SK-N-SH (cell line): Measurements from ENCODE around the gene HACD1. TPM values are rescaled to one million over a fixed set of nuclear protein-coding genes. Genes with fewer than 3 reads are reported as not detected.

Experiments used
- CTCF ChIA-PET: fragments of 300-600, 350-600 bp; formaldehyde crosslinking; extraction: SDS; loops from one replicate; lab custom pipeline; 2021; lab: Yijun Ruan, JAX
- POLR2A ChIA-PET: fragments of 350-600 bp; sonication (Branson Sonifier 250); formaldehyde crosslinking; extraction: SDS; loops from one replicate; lab custom pipeline; 2020; ENCODE audit warnings: antibody characterized with exemption, inconsistent platforms; lab: Yijun Ruan, JAX
- DNase-seq: peaks from one replicate; pipeline ENCODE4 v3.0.0; 2012
- H2AFZ ChIP-seq: fragments of 200-600 bp; sonication (generic); 2 replicates; pipeline ENCODE4 v1.8.1; 2016; ENCODE audit warnings: antibody characterized with exemption, mild to moderate bottlenecking, low read depth
- H3F3A ChIP-seq: fragments of 200-600 bp; sonication (generic); replicated peaks from 2 replicates; pipeline ENCODE3; 2016; ENCODE audit warnings: antibody characterized with exemption, mild to moderate bottlenecking; ENCODE audit not compliant: insufficient read depth
- H3K27ac ChIP-seq, 2 experiments: fragments of 200-500 bp in 1 of 2; fragments of 200-600 bp in 1 of 2; sonication (Bioruptor generic) in 1 of 2; sonication (generic), shearing (Covaris generic) in 1 of 2; 2 replicates each; pipeline versions ENCODE4 v1.5.1 to v1.6.1; 2014 to 2016; ENCODE audit warnings: low read depth in 2 of 2, inconsistent platforms in 1 of 2, low read length in 1 of 2, mild to moderate bottlenecking in 1 of 2, mixed read lengths in 1 of 2
- H3K27me3 ChIP-seq: fragments of 200-600 bp; sonication (generic), shearing (Covaris generic); 2 replicates; pipeline ENCODE4 v1.6.1; 2016; ENCODE audit warnings: mixed run types; ENCODE audit not compliant: insufficient read depth
- H3K36me3 ChIP-seq, 2 experiments: fragments of 200-500 bp in 1 of 2; fragments of 200-600 bp in 1 of 2; sonication (Bioruptor generic) in 1 of 2; sonication (generic) in 1 of 2; replicated peaks in 1 of 2; 2 replicates each; pipeline versions ENCODE3 to v1.5.1; 2014 to 2016; ENCODE audit warnings: low read length in 1 of 2, mild to moderate bottlenecking in 1 of 2; ENCODE audit not compliant: insufficient read depth in 2 of 2, control insufficient read depth in 1 of 2
- H3K4me1 ChIP-seq, 2 experiments: fragments of 200-500 bp in 1 of 2; fragments of 200-600 bp in 1 of 2; sonication (Bioruptor generic) in 1 of 2; sonication (generic), shearing (Covaris generic) in 1 of 2; 2 replicates each; pipeline versions ENCODE4 v1.5.1 to v1.6.1; 2014 to 2016; ENCODE audit warnings: low read depth in 1 of 2, low read length in 1 of 2, mixed run types in 1 of 2; ENCODE audit not compliant: insufficient read depth in 2 of 2, control insufficient read depth in 1 of 2
- H3K4me2 ChIP-seq: fragments of 200-600 bp; sonication (generic), shearing (Covaris generic); 2 replicates; pipeline ENCODE4 v1.6.1; 2017; ENCODE audit warnings: mixed run types
- H3K4me3 ChIP-seq, 2 experiments: fragments of 200-500 bp in 1 of 2; fragments of 200-600 bp in 1 of 2; sonication (Bioruptor generic) in 1 of 2; sonication (generic), shearing (Covaris generic) in 1 of 2; 2 replicates each; pipeline versions ENCODE4 v1.5.1 to v1.8.1; 2014 to 2016; ENCODE audit warnings: low read depth in 2 of 2, inconsistent platforms in 1 of 2, low read length in 1 of 2, mild to moderate bottlenecking in 1 of 2, mixed read lengths in 1 of 2, moderate library complexity in 1 of 2
- H3K79me2 ChIP-seq: fragments of 200-600 bp; sonication (generic); 2 replicates; pipeline ENCODE4 v1.8.1; 2017; ENCODE audit warnings: mild to moderate bottlenecking; ENCODE audit not compliant: insufficient read depth
- H3K9ac ChIP-seq: fragments of 200-600 bp; sonication (generic); 2 replicates; pipeline ENCODE4 v1.6.1; 2017; ENCODE audit warnings: mixed run types
- H3K9me2 ChIP-seq: fragments of 200-600 bp; sonication (generic); 2 replicates; pipeline ENCODE4 v1.6.1; 2017; ENCODE audit warnings: mixed run types
- H3K9me3 ChIP-seq: fragments of 200-600 bp; sonication (generic); 2 replicates; pipeline ENCODE4 v1.6.1; 2017; ENCODE audit warnings: mixed run types, mild to moderate bottlenecking, moderate library complexity
- H4K20me1 ChIP-seq: fragments of 200-600 bp; sonication (generic); 2 replicates; pipeline ENCODE4 v1.6.1; 2017; ENCODE audit warnings: mild to moderate bottlenecking, mixed run types; ENCODE audit not compliant: insufficient read depth
- CHD2 ChIP-seq: fragments of 150-350 bp; IDR thresholded peaks from 2 replicates; pipeline ENCODE4 v1.6.1; 2018; ENCODE audit warnings: low read length; ENCODE audit not compliant: partially characterized antibody
- ELF1 ChIP-seq: IDR thresholded peaks from 2 replicates; pipeline ENCODE4 v1.4.0; 2012
- EP300 ChIP-seq, 2 experiments: IDR thresholded peaks; 2 replicates each; pipeline versions ENCODE4 v1.4.0 to v1.6.1; 2012; ENCODE audit warnings: borderline replicate concordance in 1 of 2, low read depth in 1 of 2, low read length in 1 of 2
- EZH2phosphoT487 ChIP-seq: fragments of 200-600 bp; sonication (generic); IDR thresholded peaks from 2 replicates; pipeline ENCODE4 v1.6.1; 2017; ENCODE audit warnings: low read depth, mixed run types, mild to moderate bottlenecking, antibody characterized with exemption, moderate library complexity, borderline replicate concordance
- GATA2 ChIP-seq: sonication (generic); formaldehyde crosslinking; IDR thresholded peaks from 2 replicates; pipeline ENCODE4 v1.5.0; 2020; ENCODE audit warnings: mild to moderate bottlenecking, missing genetic modification reagents
- JUND ChIP-seq: IDR thresholded peaks from 2 replicates; pipeline ENCODE4 v1.4.0; 2012
- NFIC ChIP-seq: IDR thresholded peaks from 2 replicates; pipeline ENCODE4 v1.4.0; 2012; ENCODE audit warnings: borderline replicate concordance
- NRF1 ChIP-seq: IDR thresholded peaks from 2 replicates; pipeline ENCODE4 v1.6.1; 2012; ENCODE audit warnings: low read depth, mild to moderate bottlenecking, low read length
- RAD21 ChIP-seq: IDR thresholded peaks from 2 replicates; pipeline ENCODE4 v1.6.1; 2012; ENCODE audit warnings: mild to moderate bottlenecking, low read length
- RFX5 ChIP-seq: IDR thresholded peaks from 2 replicates; pipeline ENCODE4 v1.6.1; 2012; ENCODE audit warnings: mild to moderate bottlenecking, improper control_type of control experiment, low read length
- RXRA ChIP-seq: IDR thresholded peaks from 2 replicates; pipeline ENCODE4 v1.4.0; 2012; ENCODE audit warnings: low read depth, mild to moderate bottlenecking, borderline replicate concordance
- SMC3 ChIP-seq: IDR thresholded peaks from 2 replicates; pipeline ENCODE4 v1.6.1; 2012; ENCODE audit warnings: low read depth, low read length, improper control_type of control experiment
- TCF12 ChIP-seq: IDR thresholded peaks from 2 replicates; pipeline ENCODE4 v1.4.0; 2012
- TEAD4 ChIP-seq: IDR thresholded peaks from 2 replicates; pipeline ENCODE4 v1.4.0; 2012; ENCODE audit warnings: mild to moderate bottlenecking, borderline replicate concordance; ENCODE audit not compliant: insufficient read depth
- WGBS: methylation state at CpG from one replicate; pipeline ENCODE4 v1.1.6; 2017; ENCODE audit warnings: low lambda C conversion rate; 5-methylcytosine and 5-hydroxymethylcytosine counted together
- polyA plus RNA-seq, 3 experiments: library from polyadenylated mRNA; depleted of rRNA; stranded (reverse); fragments of >200 nt; gene quantifications; 2 replicates each; pipeline ENCODE4 v1.2.3, GENCODE V29; 2012
- TF ChIP-seq, protein P1 (sequence below): IDR thresholded peaks from 2 replicates; pipeline ENCODE4 v1.4.0; 2012; ENCODE audit warnings: low read depth
- TF ChIP-seq, protein P2 (sequence below): IDR thresholded peaks from 2 replicates; pipeline ENCODE4 v1.4.0; 2012; ENCODE audit warnings: low read depth, borderline replicate concordance
- TF ChIP-seq, protein P3 (sequence below): IDR thresholded peaks from 2 replicates; pipeline ENCODE4; 2012

Gene HACD1
- polyA plus RNA-seq, 1 of the 3 experiments (the other 2 are of a cell fraction), result 23.9 TPM

DNA sequence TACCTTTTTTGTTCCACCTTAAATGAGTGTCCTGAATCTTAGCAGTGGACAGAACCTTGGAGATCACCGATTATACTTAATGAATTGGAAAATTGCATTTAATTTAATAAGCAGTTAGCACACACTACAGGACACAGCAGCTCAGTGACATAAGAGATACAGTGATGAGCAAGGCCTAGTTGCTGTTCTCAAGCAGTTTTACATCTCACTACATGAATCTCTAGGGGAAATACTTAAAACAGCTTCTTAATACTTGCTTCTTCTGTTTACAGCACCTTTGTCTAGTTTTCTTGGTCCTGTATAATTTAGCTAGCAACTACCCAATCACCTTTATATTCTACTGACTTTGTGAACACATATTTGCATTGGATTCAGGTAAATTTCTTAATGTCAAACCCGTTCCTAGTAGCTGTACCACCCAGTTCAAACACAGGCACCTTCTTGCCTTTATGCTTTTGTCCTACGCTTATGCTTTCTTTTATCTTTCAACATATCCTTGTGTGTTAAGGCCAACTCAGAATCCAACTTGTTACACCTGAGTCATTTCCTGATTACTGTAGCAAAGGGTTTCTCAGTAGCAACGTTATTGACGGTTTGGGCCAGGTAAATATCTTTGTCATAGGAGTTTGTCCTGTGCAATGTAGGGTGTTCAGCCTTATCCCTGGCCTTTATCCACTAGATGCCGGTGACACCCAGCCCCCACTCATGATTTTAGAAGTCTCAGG is 28.6 kb upstream of the HACD1 start:
- H3K27me3 ChIP-seq, result no peaks in the 10 kb centered on the region
- no peak for DNase-seq
- no peak overlapping the region for H2AFZ ChIP-seq
- peak overlapping the region; percentile 92; the same call in 1 of the 2 replicates for H3K9ac ChIP-seq
- WGBS, result 66% methylated on average over 6 of the region's 6 CpGs
- TF ChIP-seq EP300 (IDR thresholded peaks at IDR 0.05; ENCODE audit: borderline replicate concordance in 1 of 2, low read depth in 1 of 2, low read length in 1 of 2) (no peak), TCF12 (no peak)
- TF ChIP-seq, all 33 proteins: peak for 0
- peaks cover 18% of the 10 kb centered on the region for H3F3A ChIP-seq
- H3K4me3 ChIP-seq, result peak overlapping the region; percentile 83 to 94; a peak in 3 of 4 replicates
- H3K36me3 ChIP-seq, result peaks cover 0 to 8% of the 10 kb centered on the region in 2 experiments
- H3K27ac ChIP-seq, result no peak overlapping the region
- peaks cover 89% of the 10 kb centered on the region for H3K79me2 ChIP-seq
- POLR2A ChIA-PET, result no interaction called here
- H3K4me2 ChIP-seq, result peak overlapping the region; percentile 85
- peaks cover 14 to 15% of the 10 kb centered on the region in 2 experiments; a peak in 3 of 4 replicates for H3K4me1 ChIP-seq
- CTCF ChIA-PET, result no interaction called here
- H3K9me3 ChIP-seq, result no peaks in the 10 kb centered on the region
- no peaks in the 10 kb centered on the region for H3K9me2 ChIP-seq
- H4K20me1 ChIP-seq, result no peaks in the 10 kb centered on the region

DNA sequence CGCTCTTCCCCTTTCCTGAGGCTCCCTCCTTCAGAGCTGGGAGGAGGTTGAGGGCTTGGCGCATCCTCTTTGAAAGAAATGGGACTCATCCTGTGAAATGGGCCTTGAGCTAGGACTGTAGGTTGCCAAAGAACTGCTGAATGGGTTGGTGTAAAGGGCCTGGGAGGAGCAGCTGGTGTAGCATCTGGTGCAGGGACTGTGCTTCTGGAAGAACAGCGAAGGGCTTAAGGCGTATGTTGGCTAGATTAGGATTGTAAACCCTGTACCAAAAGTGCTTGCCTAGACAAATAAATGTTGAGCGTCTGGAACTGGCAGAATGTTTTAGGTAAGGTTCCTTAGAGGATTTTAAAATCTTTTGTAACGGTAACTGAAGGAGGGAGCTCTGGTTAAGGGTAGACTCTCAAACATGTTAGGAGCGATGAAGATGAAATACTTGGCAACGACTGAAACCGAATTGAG is 27.3 kb upstream of the HACD1 start:
- peak; percentile 52 for DNase-seq
- Histone ChIP-seq H3K79me2 (peaks cover 81% of the 10 kb centered on the region), H3K36me3 (peaks cover 0 to 11% of the 10 kb centered on the region in 2 experiments), H3K9me2 (no peaks in the 10 kb centered on the region), H3F3A (peaks cover 11% of the 10 kb centered on the region), H3K27ac (peak overlapping the region; percentile 94 to 99), H4K20me1 (no peaks in the 10 kb centered on the region), H3K9me3 (peaks cover 6% of the 10 kb centered on the region; the same call in 1 of the 2 replicates), H3K4me2 (peak overlapping the region; percentile 85), H3K4me1 (peaks cover 12 to 14% of the 10 kb centered on the region in 2 experiments; a peak in 3 of 4 replicates), H2AFZ (peak overlapping the region; percentile 88), H3K9ac (peak overlapping the region; percentile 92), H3K4me3 (peak overlapping the region; percentile 83 to 94), H3K27me3 (no peaks in the 10 kb centered on the region)
- TF ChIP-seq TEAD4 (no peak), RXRA (no peak), RFX5 (no peak), ELF1 (no peak), TCF12 (no peak)
- 3% methylated on average over 9 of the region's 9 CpGs for WGBS
- ChIA-PET CTCF (no interaction called here), POLR2A (interaction anchor here (0.6 to 2.3 kb wide), 4 partner anchors 27 to 1744 kb away, joined by 3 to 32 read pairs (median 3); partner anchors contain the start of gene HACD1)

DNA sequence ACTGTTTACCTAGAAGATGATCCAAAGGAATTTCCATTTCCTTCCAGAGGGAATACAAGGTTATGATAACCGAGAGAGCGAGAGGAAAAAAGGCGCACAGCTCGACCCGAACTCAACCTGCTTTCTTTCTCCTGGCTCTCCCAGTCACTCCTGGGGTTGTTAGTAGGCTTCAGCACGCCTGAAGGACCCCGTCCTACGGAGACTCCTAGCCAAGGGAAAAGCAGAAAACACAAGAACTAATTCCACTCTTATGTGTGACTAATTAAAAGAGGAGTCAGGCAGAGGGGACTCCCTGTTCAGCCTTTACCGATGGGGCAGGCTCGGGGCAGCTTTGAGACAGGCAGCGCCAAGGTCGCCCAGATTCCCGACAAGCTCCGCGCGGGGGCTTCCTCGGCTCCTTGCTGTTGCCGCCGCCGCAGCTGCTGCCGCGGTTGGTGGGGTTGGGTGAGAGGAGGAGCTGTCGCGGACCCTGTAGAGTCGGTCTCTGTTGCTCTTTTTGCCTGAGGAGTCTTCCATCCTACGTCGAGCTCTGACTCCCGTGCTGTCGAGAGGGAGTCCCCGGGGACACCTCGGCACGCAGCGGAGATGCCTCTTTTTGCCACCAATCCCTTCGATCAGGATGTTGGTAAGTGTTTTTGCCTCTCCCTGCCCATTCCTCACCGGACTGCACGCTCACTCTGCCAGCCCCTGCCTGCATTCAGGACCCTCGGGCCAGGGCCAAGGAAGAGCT is 26.7 kb upstream of the HACD1 start, which contains the start of gene STAM:
Gene STAM (plus strand): TSS at position 397 of the 730 bp plus-strand sequence. CDS start 189 bp downstream, at position 586.
- Histone ChIP-seq H3F3A (peaks cover 7% of the 10 kb centered on the region), H3K27ac (peak within 1 kb of the TSS; percentile 94 to 99), H3K4me2 (peak within 1 kb of the TSS; percentile 85), H3K4me1 (peaks cover 12 to 14% of the 10 kb centered on the region in 2 experiments; a peak in 3 of 4 replicates), H3K9ac (peak within 1 kb of the TSS; percentile 92), H4K20me1 (no peaks in the 10 kb centered on the region), H3K9me2 (no peaks in the 10 kb centered on the region), H3K36me3 (peaks cover 0 to 11% of the 10 kb centered on the region in 2 experiments), H3K79me2 (peaks cover 75% of the 10 kb centered on the region), H2AFZ (peak within 1 kb of the TSS; percentile 88), H3K9me3 (peaks cover 6% of the 10 kb centered on the region; the same call in 1 of the 2 replicates), H3K27me3 (no peaks in the 10 kb centered on the region), H3K4me3 (peak within 1 kb of the TSS; percentile 83 to 94)
- POLR2A ChIA-PET, result interaction anchor here (0.6 to 2.3 kb wide), 5 partner anchors 27 to 1745 kb away, joined by 3 to 32 read pairs (median 3); partner anchors contain the start of genes HACD1 and MRC1
- peak; percentile 88 for DNase-seq
- CTCF ChIA-PET, result interaction anchor here (0.8 to 1.2 kb wide), 2 partner anchors 28 to 93 kb away, joined by 3 to 7 read pairs; no protein-coding TSS in a partner anchor
- 1% methylated on average over 26 of the region's 37 CpGs for WGBS
- TF ChIP-seq GATA2 (CRISPR knock-in tag) (no peak), JUND (no peak), CHD2 (no peak), NFIC (peak; percentile 58; the same call in 1 of the 2 replicates), EZH2phosphoT487 (no peak), NRF1 (no peak), SMC3 (no peak), EP300 (IDR thresholded peaks at IDR 0.05; ENCODE audit: borderline replicate concordance in 1 of 2, low read depth in 1 of 2, low read length in 1 of 2) (no peak; a peak in 1 of 4 replicates), RAD21 (no peak)
- TF ChIP-seq, protein P1, sequence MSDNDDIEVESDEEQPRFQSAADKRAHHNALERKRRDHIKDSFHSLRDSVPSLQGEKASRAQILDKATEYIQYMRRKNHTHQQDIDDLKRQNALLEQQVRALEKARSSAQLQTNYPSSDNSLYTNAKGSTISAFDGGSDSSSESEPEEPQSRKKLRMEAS, result no peak
- TF ChIP-seq, protein P2, sequence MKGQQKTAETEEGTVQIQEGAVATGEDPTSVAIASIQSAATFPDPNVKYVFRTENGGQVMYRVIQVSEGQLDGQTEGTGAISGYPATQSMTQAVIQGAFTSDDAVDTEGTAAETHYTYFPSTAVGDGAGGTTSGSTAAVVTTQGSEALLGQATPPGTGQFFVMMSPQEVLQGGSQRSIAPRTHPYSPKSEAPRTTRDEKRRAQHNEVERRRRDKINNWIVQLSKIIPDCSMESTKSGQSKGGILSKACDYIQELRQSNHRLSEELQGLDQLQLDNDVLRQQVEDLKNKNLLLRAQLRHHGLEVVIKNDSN, result no peak
- TF ChIP-seq, protein P3, sequence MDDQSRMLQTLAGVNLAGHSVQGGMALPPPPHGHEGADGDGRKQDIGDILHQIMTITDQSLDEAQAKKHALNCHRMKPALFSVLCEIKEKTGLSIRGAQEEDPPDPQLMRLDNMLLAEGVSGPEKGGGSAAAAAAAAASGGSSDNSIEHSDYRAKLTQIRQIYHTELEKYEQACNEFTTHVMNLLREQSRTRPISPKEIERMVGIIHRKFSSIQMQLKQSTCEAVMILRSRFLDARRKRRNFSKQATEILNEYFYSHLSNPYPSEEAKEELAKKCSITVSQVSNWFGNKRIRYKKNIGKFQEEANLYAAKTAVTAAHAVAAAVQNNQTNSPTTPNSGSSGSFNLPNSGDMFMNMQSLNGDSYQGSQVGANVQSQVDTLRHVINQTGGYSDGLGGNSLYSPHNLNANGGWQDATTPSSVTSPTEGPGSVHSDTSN, result no peak
